Measurements from ENCODE around the gene RAB33B.
"Not testable (repeated sequence)": the region's sequence is repeated elsewhere in the genome, so short reads cannot be mapped to it uniquely, and the experiment has no call there.

Gene RAB33B

GRCh38 chr4:139465922-139466321 lies 12.0 kb downstream of the RAB33B start:
- no peak for DNase-seq

GRCh38 chr4:139468756-139469155 lies 14.8 kb downstream of the RAB33B start:
- not testable (repeated sequence) for DNase-seq

GRCh38 chr4:139469216-139469615 lies 15.3 kb downstream of the RAB33B start:
- no peak for DNase-seq

- no peak for DNase-seq
Observed at GRCh38 chr4:139469869-139470268, 15.9 kb downstream of the RAB33B start.

- no peak for DNase-seq
Observed at GRCh38 chr4:139470295-139470694, 16.4 kb downstream of the RAB33B start.

GRCh38 chr4:139470997-139471665 lies 17.2 kb downstream of the RAB33B start:
- DNase-seq = no peak

- no peak for DNase-seq
Observed at GRCh38 chr4:139472852-139473251, 18.9 kb downstream of the RAB33B start.

- DNase-seq = no peak
Observed at GRCh38 chr4:139476363-139476762, 22.4 kb downstream of the RAB33B start.

- no peak for DNase-seq
Observed at GRCh38 chr4:139481465-139481864, 27.5 kb downstream of the RAB33B start.

GRCh38 chr4:139483000-139483399 lies 29.1 kb downstream of the RAB33B start:
- no peak for DNase-seq

GRCh38 chr4:139484783-139485311 lies 30.9 kb downstream of the RAB33B start:
- no peak for DNase-seq

GRCh38 chr4:139488442-139488841 lies 34.5 kb downstream of the RAB33B start:
- DNase-seq = no peak

GRCh38 chr4:139489638-139490037 lies 35.7 kb downstream of the RAB33B start:
- no peak for DNase-seq

GRCh38 chr4:139492429-139492828 lies 38.5 kb downstream of the RAB33B start:
- no peak for DNase-seq

GRCh38 chr4:139493176-139493575 lies 39.3 kb downstream of the RAB33B start:
- no peak for DNase-seq

GRCh38 chr4:139499186-139499585 lies 45.3 kb downstream of the RAB33B start:
- DNase-seq = no peak

GRCh38 chr4:139501117-139501516 lies 47.2 kb downstream of the RAB33B start:
- no peak for DNase-seq

- DNase-seq = no peak
Observed at GRCh38 chr4:139501527-139501926, 47.6 kb downstream of the RAB33B start.

- DNase-seq = no peak
Observed at GRCh38 chr4:139501927-139502899, 48.3 kb downstream of the RAB33B start.

- no peak for DNase-seq
Observed at GRCh38 chr4:139503622-139504166, 49.8 kb downstream of the RAB33B start.

- DNase-seq = no peak
Observed at GRCh38 chr4:139506774-139507173, 52.9 kb downstream of the RAB33B start.

GRCh38 chr4:139508581-139509237 lies 54.8 kb downstream of the RAB33B start:
- DNase-seq = no peak

Measured in stimulated activated CD4-positive, alpha-beta T cell treated with anti-CD3 and anti-CD28 coated beads, Interleukin-2, amount 100 ng/mL, for 48 hours (primary cell).